Measurements from ENCODE around the gene NTMT1.

DNA sequence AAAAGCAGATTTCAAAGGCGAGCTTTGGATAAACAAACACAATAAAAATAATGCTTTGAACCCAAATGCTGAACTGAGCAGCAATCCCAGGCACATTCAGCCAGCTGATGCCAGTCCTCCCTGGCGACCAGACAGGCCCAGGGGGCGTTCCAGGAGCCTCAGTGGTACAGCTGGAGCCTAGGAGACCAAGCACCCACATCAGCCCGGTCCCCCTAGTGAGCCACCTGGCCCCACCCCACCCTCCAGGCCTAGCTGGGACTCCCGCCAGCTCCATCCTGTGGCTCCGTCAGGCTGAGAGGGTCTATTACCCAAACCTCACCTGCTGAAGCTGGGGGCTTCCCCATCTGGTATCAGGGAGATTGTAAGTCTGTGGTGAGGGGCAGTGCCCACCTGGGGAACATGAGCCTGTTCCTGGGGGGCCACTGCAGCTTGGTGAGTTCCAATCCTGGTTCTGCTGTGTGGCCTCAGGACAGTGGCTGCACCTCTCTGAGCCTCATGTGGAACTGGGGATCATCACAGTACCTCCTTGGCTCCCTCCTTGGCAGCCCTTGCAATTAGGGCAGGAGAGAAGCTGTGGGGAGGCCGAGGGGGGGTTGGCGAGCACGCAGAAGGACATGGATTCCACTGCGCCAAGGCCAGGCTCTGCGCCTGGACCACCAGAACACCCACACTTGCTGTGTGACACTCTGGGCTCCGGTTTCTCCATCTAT is 21.8 kb upstream of the NTMT1 start:
- TF ChIP-seq POLR2A (IDR thresholded peaks at IDR 0.05; ENCODE audit: low read length), result no peak
- no peak for TF ChIP-seq GATA1 (IDR thresholded peaks at IDR 0.05; ENCODE audit: low read depth, low read length)

Data from erythroblast (primary cell).